HepG2 (cell line): ENCODE measurements around the gene TBC1D20. TPM values are rescaled to one million over a fixed set of nuclear protein-coding genes. Genes with fewer than 3 reads are reported as not detected.

Source experiments
- ATRX ChIP-seq: sonication (generic); formaldehyde crosslinking; IDR thresholded peaks from 2 replicates; pipeline ENCODE4 v1.4.0; 2020; ENCODE audit warnings: missing genetic modification reagents, borderline replicate concordance
- CENPX ChIP-seq: sonication (generic); formaldehyde crosslinking; IDR thresholded peaks from 2 replicates; pipeline ENCODE4 v1.9.0; 2021; ENCODE audit warnings: mild to moderate bottlenecking, missing genetic modification reagents, moderate library complexity
- CHD4 ChIP-seq: fragments of 200-600 bp; sonication (generic); IDR thresholded peaks from 2 replicates; pipeline ENCODE4 v1.7.0; 2017; ENCODE audit warnings: mild to moderate bottlenecking, low read length, borderline replicate concordance
- FOXK2 ChIP-seq: fragments of 450-650 bp; IDR thresholded peaks from 2 replicates; pipeline ENCODE4 v1.6.1; 2016
- HNF4A ChIP-seq: sonication (generic); formaldehyde crosslinking; IDR thresholded peaks from 2 replicates; pipeline ENCODE4 v1.4.0; 2020; ENCODE audit warnings: missing genetic modification reagents
- MEIS1 ChIP-seq: sonication (generic); formaldehyde crosslinking; IDR thresholded peaks from 2 replicates; pipeline ENCODE4 v1.9.0; 2021; ENCODE audit warnings: mild to moderate bottlenecking, missing genetic modification reagents, moderate library complexity, borderline replicate concordance
- MTA3 ChIP-seq: sonication (generic); formaldehyde crosslinking; IDR thresholded peaks from 2 replicates; pipeline ENCODE4 v1.4.0; 2020; ENCODE audit warnings: missing genetic modification reagents
- NBN ChIP-seq: fragments of 450-650 bp; conservative IDR thresholded peaks from 2 replicates; pipeline ENCODE4 v1.6.1; 2017
- RELA ChIP-seq: sonication (generic); formaldehyde crosslinking; IDR thresholded peaks from 2 replicates; pipeline ENCODE4 v1.4.0; 2020; ENCODE audit warnings: missing genetic modification reagents
- THAP11 ChIP-seq: IDR thresholded peaks from 2 replicates; pipeline ENCODE4 v1.6.1; 2016; ENCODE audit warnings: missing biosample characterization, missing genetic modification reagents
- TMF1 ChIP-seq: sonication (generic); formaldehyde crosslinking; IDR thresholded peaks from 2 replicates; pipeline ENCODE4 v1.8.1; 2022; ENCODE audit warnings: low read depth, missing genetic modification reagents
- ZNF263 ChIP-seq: sonication (generic); formaldehyde crosslinking; IDR thresholded peaks from 2 replicates; pipeline ENCODE4 v1.4.0; 2020; ENCODE audit warnings: missing genetic modification reagents
- ZNF670 ChIP-seq: sonication (generic); formaldehyde crosslinking; IDR thresholded peaks from 2 replicates; pipeline ENCODE4 v1.8.0; 2022; ENCODE audit warnings: mild to moderate bottlenecking, missing genetic modification reagents, borderline replicate concordance
- ZNF713 ChIP-seq: sonication (generic); formaldehyde crosslinking; IDR thresholded peaks from 2 replicates; pipeline ENCODE4 v1.4.0; 2020; ENCODE audit warnings: mild to moderate bottlenecking, missing genetic modification reagents
- ZNF776 ChIP-seq: sonication (generic); formaldehyde crosslinking; IDR thresholded peaks from 2 replicates; pipeline ENCODE4 v1.4.0; 2020; ENCODE audit warnings: mild to moderate bottlenecking, missing genetic modification reagents
- polyA plus RNA-seq, 8 experiments: library from polyadenylated mRNA; depleted of rRNA in 3 of 8; stranded (reverse) in 7 of 8; unstranded in 1 of 8; fragments of >200 nt; fragmentation: Illumina TruSeq in 4 of 8; extraction: Trizol in 4 of 8; gene quantifications; 2 replicates each; pipeline versions ENCODE4 v1.2.1 to v1.2.3, GENCODE V29; 2011 to 2016; ENCODE audit warnings: low read depth in 4 of 8, missing spikeins in 1 of 8, mixed read lengths in 1 of 8; ENCODE audit not compliant: insufficient read depth in 1 of 8
- total RNA-seq, 5 experiments: library from RNA; depleted of rRNA; stranded (reverse); fragments of >200 nt; fragmentation: Illumina TruSeq; extraction: Trizol; gene quantifications; 2 replicates each; pipeline ENCODE4 v1.2.3, GENCODE V29; 2016; ENCODE audit warnings: low read depth in 1 of 5
- TF ChIP-seq, protein P1 (sequence below): sonication (generic); formaldehyde crosslinking; IDR thresholded peaks from 2 replicates; pipeline ENCODE4 v1.4.0; 2020; ENCODE audit warnings: low read depth, missing genetic modification reagents
- TF ChIP-seq, protein P2 (sequence below): IDR thresholded peaks from 2 replicates; pipeline ENCODE4 v1.6.1; 2012; ENCODE audit warnings: inconsistent platforms
- TF ChIP-seq, protein P3 (sequence below): fragments of 450-650 bp; IDR thresholded peaks from 2 replicates; pipeline ENCODE4 v1.6.1; 2016
- TF ChIP-seq, protein P4 (sequence below), 2 experiments: fragments of 450-650 bp in 1 of 2; sonication (generic) in 1 of 2; formaldehyde crosslinking; IDR thresholded peaks; 2 replicates each; pipeline versions ENCODE4 v1.5.0 to v1.8.0; 2020 to 2022; ENCODE audit warnings: mild to moderate bottlenecking in 1 of 2, missing genetic modification reagents in 1 of 2
- TF ChIP-seq, protein P5 (sequence below): sonication (generic); formaldehyde crosslinking; conservative IDR thresholded peaks from 2 replicates; pipeline ENCODE4 v1.4.0; 2020; ENCODE audit warnings: mild to moderate bottlenecking, missing genetic modification reagents, moderate library complexity

Gene TBC1D20
- total and polyA plus RNA-seq, 2 of the 13 experiments (the other 11 are each of a cell fraction or from before 2014, with no cell fraction given): 36.6 to 47.1 TPM

DNA sequence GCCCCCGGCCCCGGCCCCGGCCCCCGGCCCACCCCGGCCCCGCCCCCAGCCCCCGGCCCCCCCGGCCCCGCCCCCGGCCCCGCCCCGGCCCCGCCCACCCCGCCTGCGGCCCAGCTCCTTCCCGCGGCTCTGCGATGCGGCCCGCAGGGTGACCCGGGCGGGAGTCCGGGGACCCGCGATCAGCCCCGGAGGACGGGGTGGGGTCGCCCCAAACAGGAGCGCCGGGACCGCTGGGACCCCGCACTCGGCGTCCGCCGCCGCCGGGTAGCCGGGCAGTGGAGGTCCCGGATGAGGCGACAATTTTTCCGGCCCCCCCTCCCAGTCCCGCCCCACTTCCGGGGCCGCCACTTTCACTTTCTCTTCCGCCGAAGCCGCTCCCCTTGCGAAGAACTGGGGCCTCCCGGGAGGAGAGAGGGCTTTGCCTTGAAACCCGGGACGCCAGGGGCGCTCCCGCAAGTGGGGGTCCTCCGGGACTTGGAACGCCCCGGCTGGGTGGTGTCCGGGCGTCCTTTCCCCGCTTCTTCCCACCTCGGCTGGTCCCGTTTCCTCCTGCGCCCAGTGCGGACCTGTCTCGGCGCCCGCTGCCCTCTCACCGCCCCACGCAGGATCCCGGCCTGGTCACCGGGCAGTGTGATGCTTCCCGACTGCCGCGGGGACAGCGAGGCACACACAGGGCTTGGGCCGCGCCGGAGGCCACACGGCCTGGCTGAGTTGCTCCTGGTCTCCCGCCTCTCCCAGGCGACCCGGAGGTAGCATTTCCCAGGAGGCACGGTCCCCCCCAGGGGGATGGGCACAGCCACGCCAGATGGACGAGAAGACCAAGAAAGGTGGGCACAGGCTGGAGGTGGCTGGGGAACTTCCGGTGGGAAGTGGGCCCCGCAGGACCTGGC, 54.1 kb downstream of the TBC1D20 start, which contains the start of gene RBCK1 (continued):
- TF ChIP-seq, protein P1, sequence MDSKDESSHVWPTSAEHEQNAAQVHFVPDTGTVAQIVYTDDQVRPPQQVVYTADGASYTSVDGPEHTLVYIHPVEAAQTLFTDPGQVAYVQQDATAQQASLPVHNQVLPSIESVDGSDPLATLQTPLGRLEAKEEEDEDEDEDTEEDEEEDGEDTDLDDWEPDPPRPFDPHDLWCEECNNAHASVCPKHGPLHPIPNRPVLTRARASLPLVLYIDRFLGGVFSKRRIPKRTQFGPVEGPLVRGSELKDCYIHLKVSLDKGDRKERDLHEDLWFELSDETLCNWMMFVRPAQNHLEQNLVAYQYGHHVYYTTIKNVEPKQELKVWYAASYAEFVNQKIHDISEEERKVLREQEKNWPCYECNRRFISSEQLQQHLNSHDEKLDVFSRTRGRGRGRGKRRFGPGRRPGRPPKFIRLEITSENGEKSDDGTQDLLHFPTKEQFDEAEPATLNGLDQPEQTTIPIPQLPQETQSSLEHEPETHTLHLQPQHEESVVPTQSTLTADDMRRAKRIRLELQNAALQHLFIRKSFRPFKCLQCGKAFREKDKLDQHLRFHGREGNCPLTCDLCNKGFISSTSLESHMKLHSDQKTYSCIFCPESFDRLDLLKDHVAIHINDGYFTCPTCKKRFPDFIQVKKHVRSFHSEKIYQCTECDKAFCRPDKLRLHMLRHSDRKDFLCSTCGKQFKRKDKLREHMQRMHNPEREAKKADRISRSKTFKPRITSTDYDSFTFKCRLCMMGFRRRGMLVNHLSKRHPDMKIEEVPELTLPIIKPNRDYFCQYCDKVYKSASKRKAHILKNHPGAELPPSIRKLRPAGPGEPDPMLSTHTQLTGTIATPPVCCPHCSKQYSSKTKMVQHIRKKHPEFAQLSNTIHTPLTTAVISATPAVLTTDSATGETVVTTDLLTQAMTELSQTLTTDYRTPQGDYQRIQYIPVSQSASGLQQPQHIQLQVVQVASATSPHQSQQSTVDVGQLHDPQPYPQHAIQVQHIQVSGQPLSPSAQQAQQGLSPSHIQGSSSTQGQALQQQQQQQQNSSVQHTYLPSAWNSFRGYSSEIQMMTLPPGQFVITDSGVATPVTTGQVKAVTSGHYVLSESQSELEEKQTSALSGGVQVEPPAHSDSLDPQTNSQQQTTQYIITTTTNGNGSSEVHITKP (CRISPR knock-in tag): peak; percentile 63; the same call in 1 of the 2 replicates
- TF ChIP-seq CENPX (CRISPR knock-in tag) (no peak), ATRX (peak; percentile 74; the same call in 1 of the 2 replicates), ZNF713 (CRISPR knock-in tag) (peak; percentile 92; the same call in 1 of the 2 replicates), FOXK2 (no peak), CHD4 (no peak), NBN (no peak), MEIS1 (CRISPR knock-in tag) (peak; percentile 43; the same call in 1 of the 2 replicates), MTA3 (CRISPR knock-in tag) (0 out of 2 replicates have a peak, but pooled peaks have one; percentile 54), THAP11 (CRISPR knock-in tag) (peak; percentile 87), ZNF670 (CRISPR knock-in tag) (peak; percentile 95; the same call in 1 of the 2 replicates), RELA (no peak), HNF4A (CRISPR knock-in tag) (peak; percentile 6; the same call in 1 of the 2 replicates), TMF1 (CRISPR knock-in tag) (no peak), ZNF263 (CRISPR knock-in tag) (peak; percentile 58), ZNF776 (CRISPR knock-in tag) (peak; percentile 99)
- TF ChIP-seq, protein P2, sequence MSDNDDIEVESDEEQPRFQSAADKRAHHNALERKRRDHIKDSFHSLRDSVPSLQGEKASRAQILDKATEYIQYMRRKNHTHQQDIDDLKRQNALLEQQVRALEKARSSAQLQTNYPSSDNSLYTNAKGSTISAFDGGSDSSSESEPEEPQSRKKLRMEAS: peak; percentile 59
- TF ChIP-seq, protein P3, sequence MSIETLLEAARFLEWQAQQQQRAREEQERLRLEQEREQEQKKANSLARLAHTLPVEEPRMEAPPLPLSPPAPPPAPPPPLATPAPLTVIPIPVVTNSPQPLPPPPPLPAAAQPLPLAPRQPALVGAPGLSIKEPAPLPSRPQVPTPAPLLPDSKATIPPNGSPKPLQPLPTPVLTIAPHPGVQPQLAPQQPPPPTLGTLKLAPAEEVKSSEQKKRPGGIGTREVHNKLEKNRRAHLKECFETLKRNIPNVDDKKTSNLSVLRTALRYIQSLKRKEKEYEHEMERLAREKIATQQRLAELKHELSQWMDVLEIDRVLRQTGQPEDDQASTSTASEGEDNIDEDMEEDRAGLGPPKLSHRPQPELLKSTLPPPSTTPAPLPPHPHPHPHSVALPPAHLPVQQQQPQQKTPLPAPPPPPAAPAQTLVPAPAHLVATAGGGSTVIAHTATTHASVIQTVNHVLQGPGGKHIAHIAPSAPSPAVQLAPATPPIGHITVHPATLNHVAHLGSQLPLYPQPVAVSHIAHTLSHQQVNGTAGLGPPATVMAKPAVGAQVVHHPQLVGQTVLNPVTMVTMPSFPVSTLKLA: no peak
- TF ChIP-seq, protein P4, sequence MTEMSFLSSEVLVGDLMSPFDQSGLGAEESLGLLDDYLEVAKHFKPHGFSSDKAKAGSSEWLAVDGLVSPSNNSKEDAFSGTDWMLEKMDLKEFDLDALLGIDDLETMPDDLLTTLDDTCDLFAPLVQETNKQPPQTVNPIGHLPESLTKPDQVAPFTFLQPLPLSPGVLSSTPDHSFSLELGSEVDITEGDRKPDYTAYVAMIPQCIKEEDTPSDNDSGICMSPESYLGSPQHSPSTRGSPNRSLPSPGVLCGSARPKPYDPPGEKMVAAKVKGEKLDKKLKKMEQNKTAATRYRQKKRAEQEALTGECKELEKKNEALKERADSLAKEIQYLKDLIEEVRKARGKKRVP (CRISPR knock-in tag; IDR thresholded peaks at IDR 0.05): peak in 1 of 2 experiments; percentile 62; a peak in 1 of 4 replicates
- TF ChIP-seq, protein P5, sequence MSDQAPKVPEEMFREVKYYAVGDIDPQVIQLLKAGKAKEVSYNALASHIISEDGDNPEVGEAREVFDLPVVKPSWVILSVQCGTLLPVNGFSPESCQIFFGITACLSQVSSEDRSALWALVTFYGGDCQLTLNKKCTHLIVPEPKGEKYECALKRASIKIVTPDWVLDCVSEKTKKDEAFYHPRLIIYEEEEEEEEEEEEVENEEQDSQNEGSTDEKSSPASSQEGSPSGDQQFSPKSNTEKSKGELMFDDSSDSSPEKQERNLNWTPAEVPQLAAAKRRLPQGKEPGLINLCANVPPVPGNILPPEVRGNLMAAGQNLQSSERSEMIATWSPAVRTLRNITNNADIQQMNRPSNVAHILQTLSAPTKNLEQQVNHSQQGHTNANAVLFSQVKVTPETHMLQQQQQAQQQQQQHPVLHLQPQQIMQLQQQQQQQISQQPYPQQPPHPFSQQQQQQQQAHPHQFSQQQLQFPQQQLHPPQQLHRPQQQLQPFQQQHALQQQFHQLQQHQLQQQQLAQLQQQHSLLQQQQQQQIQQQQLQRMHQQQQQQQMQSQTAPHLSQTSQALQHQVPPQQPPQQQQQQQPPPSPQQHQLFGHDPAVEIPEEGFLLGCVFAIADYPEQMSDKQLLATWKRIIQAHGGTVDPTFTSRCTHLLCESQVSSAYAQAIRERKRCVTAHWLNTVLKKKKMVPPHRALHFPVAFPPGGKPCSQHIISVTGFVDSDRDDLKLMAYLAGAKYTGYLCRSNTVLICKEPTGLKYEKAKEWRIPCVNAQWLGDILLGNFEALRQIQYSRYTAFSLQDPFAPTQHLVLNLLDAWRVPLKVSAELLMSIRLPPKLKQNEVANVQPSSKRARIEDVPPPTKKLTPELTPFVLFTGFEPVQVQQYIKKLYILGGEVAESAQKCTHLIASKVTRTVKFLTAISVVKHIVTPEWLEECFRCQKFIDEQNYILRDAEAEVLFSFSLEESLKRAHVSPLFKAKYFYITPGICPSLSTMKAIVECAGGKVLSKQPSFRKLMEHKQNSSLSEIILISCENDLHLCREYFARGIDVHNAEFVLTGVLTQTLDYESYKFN (CRISPR knock-in tag): peak; percentile 31
